SK-N-SH (cell line): ENCODE data around the gene PANX2.

Experiments
- EZH2phosphoT487 ChIP-seq: fragments of 200-600 bp; sonication (generic); IDR thresholded peaks from 2 replicates; pipeline ENCODE4 v1.6.1; 2017; ENCODE audit warnings: low read depth, mixed run types, mild to moderate bottlenecking, antibody characterized with exemption, moderate library complexity, borderline replicate concordance
- RCOR1 ChIP-seq: fragments of 150-350 bp; IDR thresholded peaks from 2 replicates; pipeline ENCODE4 v1.6.1; 2017; ENCODE audit warnings: antibody characterized with exemption, low read length
- TF ChIP-seq, protein P1 (sequence below): fragments of 200-600 bp; sonication (generic); IDR thresholded peaks from 2 replicates; pipeline ENCODE4 v1.6.1; 2017; ENCODE audit warnings: antibody characterized with exemption, mild to moderate bottlenecking, moderate library complexity

- TF ChIP-seq RCOR1 (no peak), EZH2phosphoT487 (no peak)
- TF ChIP-seq, protein P1, sequence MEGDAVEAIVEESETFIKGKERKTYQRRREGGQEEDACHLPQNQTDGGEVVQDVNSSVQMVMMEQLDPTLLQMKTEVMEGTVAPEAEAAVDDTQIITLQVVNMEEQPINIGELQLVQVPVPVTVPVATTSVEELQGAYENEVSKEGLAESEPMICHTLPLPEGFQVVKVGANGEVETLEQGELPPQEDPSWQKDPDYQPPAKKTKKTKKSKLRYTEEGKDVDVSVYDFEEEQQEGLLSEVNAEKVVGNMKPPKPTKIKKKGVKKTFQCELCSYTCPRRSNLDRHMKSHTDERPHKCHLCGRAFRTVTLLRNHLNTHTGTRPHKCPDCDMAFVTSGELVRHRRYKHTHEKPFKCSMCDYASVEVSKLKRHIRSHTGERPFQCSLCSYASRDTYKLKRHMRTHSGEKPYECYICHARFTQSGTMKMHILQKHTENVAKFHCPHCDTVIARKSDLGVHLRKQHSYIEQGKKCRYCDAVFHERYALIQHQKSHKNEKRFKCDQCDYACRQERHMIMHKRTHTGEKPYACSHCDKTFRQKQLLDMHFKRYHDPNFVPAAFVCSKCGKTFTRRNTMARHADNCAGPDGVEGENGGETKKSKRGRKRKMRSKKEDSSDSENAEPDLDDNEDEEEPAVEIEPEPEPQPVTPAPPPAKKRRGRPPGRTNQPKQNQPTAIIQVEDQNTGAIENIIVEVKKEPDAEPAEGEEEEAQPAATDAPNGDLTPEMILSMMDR, result no peak
Measured at GRCh38 chr22:50199251-50199721, 28.8 kb downstream of the PANX2 start.
